Measurements from ENCODE around the gene ZNF341.

DNA sequence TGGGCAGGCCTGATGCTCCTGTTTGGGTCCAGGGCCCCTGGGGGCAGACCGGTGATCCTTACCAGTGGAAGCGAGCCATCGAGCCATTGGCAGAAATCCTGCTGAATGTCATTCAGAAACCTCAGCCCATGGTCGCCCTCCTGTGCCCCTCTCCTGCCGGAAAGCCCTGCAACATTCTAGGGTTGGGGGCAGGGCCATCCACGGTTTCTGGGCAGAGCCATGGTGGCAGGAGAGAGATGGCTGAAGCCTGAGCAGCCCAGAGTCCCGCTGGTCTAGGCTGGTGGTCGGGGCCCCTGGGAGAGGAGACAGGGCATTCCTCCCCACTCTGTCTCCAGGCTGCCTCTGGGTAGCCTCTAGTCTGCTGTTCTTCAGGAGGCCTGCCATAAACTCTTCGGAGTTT, 59.7 kb downstream of the ZNF341 start:
- TF ChIP-seq EZH2 (IDR thresholded peaks at IDR 0.05; ENCODE audit: insufficient read depth, poor library complexity, severe bottlenecking) (no peak), EZH2phosphoT487 (IDR thresholded peaks at IDR 0.05; ENCODE audit: insufficient read depth, low read depth) (no peak)
